K562 (cell line): ENCODE results near the gene UBE2M. TPM values are rescaled to one million over a fixed set of nuclear protein-coding genes. Genes with fewer than 3 reads are reported as not detected.

Source experiments
- ATF7 ChIP-seq: fragments of 450-650 bp; IDR thresholded peaks from 2 replicates; pipeline ENCODE4 v1.7.1; 2014; ENCODE audit warnings: mild to moderate bottlenecking, moderate library complexity
- KAT7 ChIP-seq: sonication (generic); formaldehyde crosslinking; IDR thresholded peaks from 2 replicates; pipeline ENCODE4 v1.8.0; 2022; ENCODE audit warnings: missing genetic modification reagents, mild to moderate bottlenecking, borderline replicate concordance
- MEF2D ChIP-seq: conservative IDR thresholded peaks from 2 replicates; pipeline ENCODE4 v1.6.1; 2016; ENCODE audit warnings: low read depth, missing genetic modification characterization, missing compliant biosample characterization
- MTA2 ChIP-seq: fragments of 450-650 bp; IDR thresholded peaks from 2 replicates; pipeline ENCODE4 v1.6.1; 2016; ENCODE audit warnings: low read depth
- NR4A1 ChIP-seq, 2 experiments: fragments of 250-450 bp in 1 of 2; fragments of 450-650 bp in 1 of 2; sonication (Bioruptor Pico) in 1 of 2; IDR thresholded peaks; 2 replicates each; pipeline versions ENCODE4 v1.4.0 to v1.6.1; 2016 to 2020; ENCODE audit warnings: mild to moderate bottlenecking in 2 of 2, missing compliant biosample characterization in 1 of 2, missing genetic modification characterization in 1 of 2, moderate library complexity in 1 of 2
- PCBP1 ChIP-seq: fragments of 200-400 bp; formaldehyde crosslinking; IDR thresholded peaks from 2 replicates; pipeline ENCODE4 v1.6.1; 2018; ENCODE audit warnings: mild to moderate bottlenecking, low read depth, low read length; ENCODE audit not compliant: poor library complexity, severe bottlenecking
- RBFOX2 ChIP-seq: fragments of 200-400 bp; formaldehyde crosslinking; IDR thresholded peaks from 2 replicates; pipeline ENCODE4 v1.6.1; 2017; ENCODE audit warnings: low read depth, mild to moderate bottlenecking, low read length, moderate library complexity
- SAFB2 ChIP-seq: fragments of 200-400 bp; formaldehyde crosslinking; IDR thresholded peaks from 2 replicates; pipeline ENCODE4 v1.6.1; 2018; ENCODE audit warnings: borderline replicate concordance, low read length, low read depth, moderate library complexity; ENCODE audit not compliant: severe bottlenecking
- SAP30 ChIP-seq: fragments of 200-600 bp; sonication (generic); IDR thresholded peaks from 2 replicates; pipeline ENCODE4 v1.6.1; 2012; ENCODE audit warnings: borderline replicate concordance, low read depth, mild to moderate bottlenecking, moderate library complexity, low read length, control low read depth, inconsistent platforms; ENCODE audit not compliant: insufficient read depth, poor library complexity, severe bottlenecking
- TARDBP ChIP-seq: fragments of 450-650 bp; IDR thresholded peaks from 2 replicates; pipeline ENCODE4 v1.6.1; 2016
- ZBED1 ChIP-seq: IDR thresholded peaks from 2 replicates; pipeline ENCODE4 v1.6.1; 2014
- ZBTB1 ChIP-seq: sonication (generic); formaldehyde crosslinking; IDR thresholded peaks from 2 replicates; pipeline ENCODE4 v1.8.1; 2023; ENCODE audit warnings: missing genetic modification reagents, low read depth, mild to moderate bottlenecking, borderline replicate concordance
- ZNF408 ChIP-seq: fragments of 250-450 bp; sonication (Bioruptor Pico); IDR thresholded peaks from 2 replicates; pipeline ENCODE4 v1.4.0; 2020; ENCODE audit warnings: low read depth, mild to moderate bottlenecking, moderate library complexity
- polyA plus RNA-seq, 8 experiments: library from polyadenylated mRNA; depleted of rRNA in 4 of 8; stranded (reverse) in 5 of 8; unstranded in 3 of 8; fragments of >200 nt; fragmentation: Nextera tagmentation in 2 of 8; fragmentation: Illumina TruSeq in 1 of 8; extraction: Ambion mirVana in 2 of 8; extraction: Trizol in 1 of 8; gene quantifications; 2 replicates each; pipeline versions ENCODE4 v1.2.1 to v1.2.3, GENCODE V29; 2011 to 2014; ENCODE audit warnings: inconsistent platforms in 1 of 8, missing spikeins in 1 of 8
- total RNA-seq, 7 experiments: library from RNA; depleted of rRNA in 6 of 7; stranded (reverse); fragments of >200 nt in 6 of 7; fragmentation: Illumina TruSeq in 2 of 7; extraction: Trizol in 2 of 7; gene quantifications; 2 replicates each; pipeline versions ENCODE4 v1.2.1 to v1.2.3, GENCODE V29; 2011 to 2021; ENCODE audit warnings: low replicate concordance in 1 of 7
- TF ChIP-seq, protein P1 (sequence below): sonication (generic); formaldehyde crosslinking; IDR thresholded peaks from 2 replicates; pipeline ENCODE4 v1.8.0; 2023; ENCODE audit warnings: mild to moderate bottlenecking, missing genetic modification reagents
- TF ChIP-seq, protein P2 (sequence below): sonication (generic); formaldehyde crosslinking; IDR thresholded peaks from 2 replicates; pipeline ENCODE4 v1.5.0; 2020; ENCODE audit warnings: missing genetic modification reagents
- TF ChIP-seq, protein P3 (sequence below), 2 experiments: IDR thresholded peaks; 2 replicates each; pipeline ENCODE4 v1.6.1; 2012; ENCODE audit warnings: improper control_type of control experiment in 2 of 2, low read depth in 2 of 2, low read length in 2 of 2, borderline replicate concordance in 1 of 2
- TF ChIP-seq, protein P4 (sequence below): conservative IDR thresholded peaks from 2 replicates; pipeline ENCODE4 v1.6.1; 2011; ENCODE audit warnings: low read depth, mild to moderate bottlenecking, low read length; ENCODE audit not compliant: control insufficient read depth
- TF ChIP-seq, protein P5 (sequence below): fragments of 450-650 bp; formaldehyde crosslinking; IDR thresholded peaks from 2 replicates; pipeline ENCODE4 v1.4.0; 2022; ENCODE audit warnings: mild to moderate bottlenecking, moderate library complexity

The UBE2M gene
- total and polyA plus RNA-seq, 9 of the 15 experiments (the other 6 are each of a cell fraction or from before 2014, with no cell fraction given): 0.92 to 163 (median 85.7) TPM

DNA sequence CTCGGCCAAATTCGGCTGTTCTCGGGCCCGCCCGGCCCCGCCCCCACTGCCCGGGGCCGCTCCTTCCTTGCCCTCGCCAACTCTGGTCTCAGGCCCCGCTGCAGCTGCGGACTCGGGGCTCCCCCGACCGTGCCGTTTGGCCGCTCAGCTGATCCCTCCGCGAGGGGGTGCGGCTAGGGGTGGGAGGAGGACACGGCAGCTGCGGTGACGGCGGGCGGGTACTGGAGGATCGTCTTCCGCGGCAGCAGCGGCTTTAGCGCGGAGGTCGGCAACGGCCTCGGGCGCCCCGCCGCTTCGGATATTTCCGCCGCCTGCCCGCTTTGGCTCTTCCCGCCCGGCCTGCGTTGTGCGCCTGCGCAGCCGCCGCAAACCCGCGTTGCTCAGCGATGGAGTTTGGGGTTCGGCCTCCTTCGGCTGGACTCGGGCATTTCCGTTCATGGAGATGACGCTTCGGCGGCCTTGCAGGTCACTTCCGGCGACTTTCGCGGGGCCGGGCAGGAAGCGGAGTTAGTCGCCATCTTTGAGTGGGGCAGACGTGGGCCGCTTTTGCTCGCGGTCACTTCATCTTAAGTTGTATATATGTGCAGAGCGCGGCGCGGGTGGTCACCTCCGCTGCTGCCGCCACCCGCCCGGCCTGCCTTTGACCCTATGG is 338 bp upstream of the UBE2M start (continued):
- TF ChIP-seq KAT7 (peak; percentile 64; the same call in 1 of the 2 replicates), ATF7 (peak; percentile 71), ZNF408 (no peak), ZBTB1 (CRISPR knock-in tag) (0 out of 2 replicates have a peak, but pooled peaks have one; percentile 64), SAFB2 (no peak), SAP30 (peak; percentile 42), NR4A1 (CRISPR knock-in tag; IDR thresholded peaks at IDR 0.05) (0 out of 2 replicates have a peak, but pooled peaks have one; percentile 61), NR4A1 (tag; IDR thresholded peaks at IDR 0.05) (no peak), MEF2D (tag) (no peak), ZBED1 (no peak), TARDBP (no peak), MTA2 (no peak), RBFOX2 (peak; percentile 95), PCBP1 (peak; percentile 21)
- TF ChIP-seq, protein P1, sequence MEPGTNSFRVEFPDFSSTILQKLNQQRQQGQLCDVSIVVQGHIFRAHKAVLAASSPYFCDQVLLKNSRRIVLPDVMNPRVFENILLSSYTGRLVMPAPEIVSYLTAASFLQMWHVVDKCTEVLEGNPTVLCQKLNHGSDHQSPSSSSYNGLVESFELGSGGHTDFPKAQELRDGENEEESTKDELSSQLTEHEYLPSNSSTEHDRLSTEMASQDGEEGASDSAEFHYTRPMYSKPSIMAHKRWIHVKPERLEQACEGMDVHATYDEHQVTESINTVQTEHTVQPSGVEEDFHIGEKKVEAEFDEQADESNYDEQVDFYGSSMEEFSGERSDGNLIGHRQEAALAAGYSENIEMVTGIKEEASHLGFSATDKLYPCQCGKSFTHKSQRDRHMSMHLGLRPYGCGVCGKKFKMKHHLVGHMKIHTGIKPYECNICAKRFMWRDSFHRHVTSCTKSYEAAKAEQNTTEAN: no peak
- TF ChIP-seq, protein P2, sequence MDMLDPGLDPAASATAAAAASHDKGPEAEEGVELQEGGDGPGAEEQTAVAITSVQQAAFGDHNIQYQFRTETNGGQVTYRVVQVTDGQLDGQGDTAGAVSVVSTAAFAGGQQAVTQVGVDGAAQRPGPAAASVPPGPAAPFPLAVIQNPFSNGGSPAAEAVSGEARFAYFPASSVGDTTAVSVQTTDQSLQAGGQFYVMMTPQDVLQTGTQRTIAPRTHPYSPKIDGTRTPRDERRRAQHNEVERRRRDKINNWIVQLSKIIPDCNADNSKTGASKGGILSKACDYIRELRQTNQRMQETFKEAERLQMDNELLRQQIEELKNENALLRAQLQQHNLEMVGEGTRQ (CRISPR knock-in tag): no peak
- TF ChIP-seq, protein P3, sequence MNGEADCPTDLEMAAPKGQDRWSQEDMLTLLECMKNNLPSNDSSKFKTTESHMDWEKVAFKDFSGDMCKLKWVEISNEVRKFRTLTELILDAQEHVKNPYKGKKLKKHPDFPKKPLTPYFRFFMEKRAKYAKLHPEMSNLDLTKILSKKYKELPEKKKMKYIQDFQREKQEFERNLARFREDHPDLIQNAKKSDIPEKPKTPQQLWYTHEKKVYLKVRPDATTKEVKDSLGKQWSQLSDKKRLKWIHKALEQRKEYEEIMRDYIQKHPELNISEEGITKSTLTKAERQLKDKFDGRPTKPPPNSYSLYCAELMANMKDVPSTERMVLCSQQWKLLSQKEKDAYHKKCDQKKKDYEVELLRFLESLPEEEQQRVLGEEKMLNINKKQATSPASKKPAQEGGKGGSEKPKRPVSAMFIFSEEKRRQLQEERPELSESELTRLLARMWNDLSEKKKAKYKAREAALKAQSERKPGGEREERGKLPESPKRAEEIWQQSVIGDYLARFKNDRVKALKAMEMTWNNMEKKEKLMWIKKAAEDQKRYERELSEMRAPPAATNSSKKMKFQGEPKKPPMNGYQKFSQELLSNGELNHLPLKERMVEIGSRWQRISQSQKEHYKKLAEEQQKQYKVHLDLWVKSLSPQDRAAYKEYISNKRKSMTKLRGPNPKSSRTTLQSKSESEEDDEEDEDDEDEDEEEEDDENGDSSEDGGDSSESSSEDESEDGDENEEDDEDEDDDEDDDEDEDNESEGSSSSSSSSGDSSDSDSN (IDR thresholded peaks at IDR 0.05; ENCODE audit: borderline replicate concordance in 1 of 2, low read depth in 2 of 2, low read length in 2 of 2): no peak
- TF ChIP-seq, protein P4, sequence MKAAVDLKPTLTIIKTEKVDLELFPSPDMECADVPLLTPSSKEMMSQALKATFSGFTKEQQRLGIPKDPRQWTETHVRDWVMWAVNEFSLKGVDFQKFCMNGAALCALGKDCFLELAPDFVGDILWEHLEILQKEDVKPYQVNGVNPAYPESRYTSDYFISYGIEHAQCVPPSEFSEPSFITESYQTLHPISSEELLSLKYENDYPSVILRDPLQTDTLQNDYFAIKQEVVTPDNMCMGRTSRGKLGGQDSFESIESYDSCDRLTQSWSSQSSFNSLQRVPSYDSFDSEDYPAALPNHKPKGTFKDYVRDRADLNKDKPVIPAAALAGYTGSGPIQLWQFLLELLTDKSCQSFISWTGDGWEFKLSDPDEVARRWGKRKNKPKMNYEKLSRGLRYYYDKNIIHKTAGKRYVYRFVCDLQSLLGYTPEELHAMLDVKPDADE: peak; percentile 59
- TF ChIP-seq, protein P5, sequence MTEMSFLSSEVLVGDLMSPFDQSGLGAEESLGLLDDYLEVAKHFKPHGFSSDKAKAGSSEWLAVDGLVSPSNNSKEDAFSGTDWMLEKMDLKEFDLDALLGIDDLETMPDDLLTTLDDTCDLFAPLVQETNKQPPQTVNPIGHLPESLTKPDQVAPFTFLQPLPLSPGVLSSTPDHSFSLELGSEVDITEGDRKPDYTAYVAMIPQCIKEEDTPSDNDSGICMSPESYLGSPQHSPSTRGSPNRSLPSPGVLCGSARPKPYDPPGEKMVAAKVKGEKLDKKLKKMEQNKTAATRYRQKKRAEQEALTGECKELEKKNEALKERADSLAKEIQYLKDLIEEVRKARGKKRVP: no peak
